DMS53 treated with DMSO at 0.1 percent for 48 hours (cell line): ENCODE measurements around the gene EGLN1.

Source experiments
- DNase-seq: peaks from one replicate; lab custom pipeline; 2025; ENCODE audit not compliant: unreplicated experiment; lab: John Stamatoyannopoulos, UW

Gene EGLN1

DNA sequence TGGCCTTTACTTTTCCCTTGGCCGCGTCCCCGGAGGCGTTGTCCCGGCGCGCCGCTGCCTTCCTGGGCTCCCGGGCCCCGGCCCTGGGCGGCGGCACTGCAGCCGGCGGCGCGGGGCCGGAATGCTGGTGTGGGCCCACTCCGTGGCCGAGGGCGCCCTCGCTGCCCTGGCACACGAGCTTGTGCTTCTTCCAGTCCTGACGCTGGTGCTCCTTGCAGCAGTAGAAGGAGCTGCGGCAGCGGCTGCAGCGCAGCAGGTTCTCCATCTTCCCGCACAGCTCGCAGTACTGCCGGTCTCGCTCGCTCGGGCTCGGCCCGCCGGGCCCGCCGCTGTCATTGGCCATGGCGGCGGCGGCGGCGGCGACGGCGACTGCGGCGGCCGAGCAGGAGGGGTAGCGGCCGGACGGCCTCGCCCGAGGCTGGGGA is 529 bp downstream of the EGLN1 start:
- peak; percentile 32 for DNase-seq

GRCh38 chr1:231420959-231421545 is 1.0 kb downstream of the EGLN1 start:
- peak; percentile 42 for DNase-seq

DNA sequence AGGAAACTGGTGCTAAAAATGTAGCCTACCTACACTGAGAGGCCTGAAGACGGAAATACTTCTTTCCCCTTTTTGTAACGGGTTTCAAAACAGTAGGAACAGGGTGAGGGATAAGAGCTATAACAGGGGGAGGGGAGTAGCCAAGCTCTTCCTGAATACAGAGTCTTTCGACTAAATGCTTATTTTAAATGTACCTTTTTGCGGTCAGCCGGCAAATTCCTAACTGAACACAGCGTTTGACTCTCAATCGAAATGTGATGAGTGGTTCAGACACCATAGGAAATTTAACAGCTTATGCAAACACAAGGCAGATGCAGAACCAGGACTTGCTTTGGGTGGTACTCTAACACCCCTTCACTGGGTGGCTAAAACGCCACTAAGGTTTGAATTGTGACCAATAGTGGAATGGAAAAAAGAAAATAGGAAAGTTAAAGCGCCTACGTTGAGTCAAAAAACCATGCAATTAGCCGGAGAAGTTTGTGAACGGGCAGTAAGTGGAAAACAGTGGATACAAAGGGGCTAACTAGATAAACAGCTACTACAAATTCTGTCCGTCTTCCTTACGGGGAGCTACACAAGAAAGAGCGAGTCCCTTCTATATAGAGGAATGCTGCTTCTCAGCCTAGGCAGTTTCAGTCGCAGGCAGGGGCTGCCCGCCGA is 1.7 kb downstream of the EGLN1 start:
- DNase-seq = no peak

- DNase-seq = no peak
Measured at GRCh38 chr1:231419738-231420298, 2.3 kb downstream of the EGLN1 start.

DNA sequence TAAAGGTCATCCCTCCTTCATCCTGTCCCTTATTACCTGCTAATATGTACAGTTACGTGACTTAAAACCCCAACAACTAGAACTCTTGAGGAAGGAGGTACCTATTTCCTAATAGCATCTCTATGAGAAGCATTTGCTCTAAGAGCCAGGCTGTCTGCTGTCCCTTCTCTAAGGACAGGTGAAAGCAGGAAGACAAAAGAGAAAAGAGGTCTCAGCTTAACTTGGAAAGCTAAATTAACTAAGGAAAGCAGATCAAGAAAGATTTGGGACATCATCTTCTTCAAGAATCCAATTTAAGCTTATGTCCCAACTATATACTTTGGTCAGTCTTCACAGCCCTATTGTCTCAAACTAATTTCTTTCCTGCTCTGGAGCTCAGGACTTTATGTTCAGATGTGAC is 2.9 kb downstream of the EGLN1 start:
- DNase-seq = no peak

DNA sequence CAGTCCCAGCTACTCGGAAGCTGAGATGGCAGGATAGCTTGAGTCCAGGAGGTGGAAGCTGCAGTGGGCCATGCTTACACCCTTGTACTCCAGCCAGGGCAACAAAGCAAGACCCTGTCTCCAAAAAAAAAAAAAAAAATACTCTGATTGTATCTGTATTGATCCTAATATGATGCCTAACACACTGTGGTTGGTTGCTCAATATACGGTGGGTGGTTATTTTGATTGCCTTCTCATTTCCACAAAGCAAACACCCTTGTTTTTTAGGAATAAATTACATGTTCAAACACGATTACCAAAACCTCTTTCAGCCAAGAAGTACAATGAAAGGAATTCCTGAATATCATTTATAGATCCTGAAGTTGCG is 3.4 kb downstream of the EGLN1 start:
- DNase-seq = no peak

DNA sequence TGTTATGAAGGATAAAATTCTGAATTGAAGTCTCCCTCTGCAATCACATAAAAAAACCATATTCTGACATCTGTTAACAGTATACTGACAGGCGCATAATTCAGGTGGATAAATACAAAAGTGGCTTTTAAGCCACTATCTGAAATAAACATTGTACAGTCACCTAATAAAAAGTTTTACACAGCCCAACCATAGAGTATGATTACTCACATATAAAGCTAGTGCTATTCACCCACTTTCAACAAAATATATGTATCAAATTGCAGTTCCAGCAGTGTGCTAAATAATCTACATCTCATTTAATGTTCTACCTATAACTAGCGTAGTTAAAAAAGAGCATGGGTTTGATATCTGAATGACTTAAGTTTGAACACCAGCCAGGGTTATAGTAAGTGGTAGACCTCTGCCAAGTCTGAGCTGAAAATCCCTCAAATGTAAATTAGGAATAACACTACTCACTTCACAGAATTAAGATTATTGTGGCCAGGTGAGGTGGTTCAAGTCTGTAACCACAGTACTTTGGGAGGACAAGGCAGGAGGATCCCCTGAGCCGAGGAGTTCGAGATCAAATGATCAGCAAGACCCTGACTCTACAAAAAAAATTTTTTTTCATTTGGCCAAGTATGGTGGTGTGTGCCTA is 3.9 kb downstream of the EGLN1 start:
- DNase-seq = no peak

DNA sequence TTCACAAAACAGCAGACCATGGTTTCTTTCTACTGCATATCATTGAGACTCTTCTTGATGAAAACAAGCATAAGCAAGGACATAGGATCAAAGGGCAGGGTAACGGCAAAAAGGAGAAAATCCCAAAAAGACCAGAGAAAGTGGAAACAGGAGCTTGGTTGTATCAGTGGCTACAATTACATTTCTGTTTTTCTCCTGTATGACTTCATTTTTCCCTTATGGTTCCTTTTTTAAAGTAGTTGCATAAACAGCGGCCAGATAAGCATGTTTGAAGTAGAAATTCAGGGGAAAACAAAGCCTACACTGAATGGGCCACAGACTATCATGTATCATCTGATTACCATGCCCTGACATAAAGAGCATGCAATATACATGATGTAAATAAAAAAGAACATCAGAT is 4.6 kb downstream of the EGLN1 start:
- DNase-seq = no peak

DNA sequence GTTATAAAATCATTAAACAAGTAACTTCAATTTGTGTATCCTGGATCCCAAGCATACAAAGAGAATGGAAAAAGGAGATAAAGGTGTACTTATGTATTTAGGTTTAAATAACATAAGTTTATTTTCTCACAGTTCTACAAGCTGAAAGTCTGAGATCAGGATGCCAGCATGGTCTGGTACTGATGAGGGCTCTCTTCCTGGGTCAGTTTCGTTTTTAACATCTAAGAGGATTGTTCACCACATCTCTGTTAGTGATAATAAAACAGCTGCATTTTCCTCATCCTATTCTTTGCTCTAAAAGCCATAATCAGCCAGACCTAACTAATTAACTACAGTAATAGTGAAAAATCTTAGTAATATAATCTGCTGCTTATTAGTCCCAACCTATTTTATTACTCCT is 5.2 kb downstream of the EGLN1 start:
- DNase-seq = no peak

DNA sequence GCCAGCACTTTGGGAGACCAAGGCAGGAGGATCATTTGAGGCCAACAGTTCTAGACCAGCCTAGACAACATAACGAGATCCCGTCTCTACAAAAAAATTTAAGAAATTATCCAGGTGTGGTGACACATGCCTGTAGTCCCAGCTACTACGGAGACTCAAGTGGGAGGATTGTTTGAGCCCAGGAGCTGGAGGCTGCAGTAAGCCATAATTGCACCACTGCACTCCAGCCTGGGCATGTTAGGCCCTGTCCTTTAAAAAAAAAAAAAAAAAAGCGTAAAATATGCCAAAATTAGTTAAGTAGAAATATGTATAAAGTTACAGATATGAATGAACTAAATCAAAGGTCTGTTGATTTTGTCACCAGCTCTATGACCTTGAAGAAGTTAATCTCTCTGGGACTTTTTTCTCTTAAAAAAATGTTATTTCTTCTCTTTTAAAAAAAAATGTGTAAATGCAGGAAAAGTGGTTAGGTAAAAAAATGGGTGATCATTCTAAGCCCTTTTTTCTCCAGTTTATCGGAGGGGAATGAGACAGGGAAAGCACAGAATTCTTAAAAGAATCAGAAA is 7.0 kb downstream of the EGLN1 start:
- no peak for DNase-seq

DNA sequence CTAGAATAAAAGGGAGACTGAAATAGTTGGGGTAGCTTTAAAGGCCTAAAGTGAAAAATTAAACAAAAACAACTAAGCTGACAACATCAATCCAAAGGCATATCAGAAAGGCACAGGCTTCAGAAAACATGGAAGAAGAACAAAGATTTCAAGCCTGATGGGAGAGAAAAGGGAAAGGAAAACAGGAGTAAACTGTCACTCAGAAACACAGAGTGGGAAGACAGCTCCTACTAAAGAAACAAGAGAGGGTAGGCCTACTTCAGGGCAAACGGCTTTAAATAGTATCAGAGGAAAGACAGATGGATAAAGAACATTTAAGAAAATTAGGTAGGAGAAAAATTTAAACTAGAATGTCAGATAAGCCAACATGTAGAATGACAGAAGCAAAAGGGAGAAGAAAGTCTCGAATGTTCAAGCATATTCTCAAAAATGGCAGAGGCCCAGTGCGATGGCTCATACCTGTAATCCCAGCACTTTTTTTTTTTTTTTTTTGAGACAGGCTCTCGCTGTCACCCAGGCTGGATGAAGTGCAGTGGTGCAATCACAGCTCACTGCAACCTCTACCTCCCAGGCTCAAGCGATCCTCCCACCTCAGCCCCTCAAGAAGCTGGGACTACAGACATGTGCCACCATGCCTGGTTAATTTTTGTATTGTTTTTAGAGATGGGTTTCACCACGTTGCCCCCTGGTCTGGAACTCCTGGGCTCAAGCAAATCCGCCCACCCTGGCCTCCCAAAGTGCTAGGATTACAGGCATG is 7.6 kb downstream of the EGLN1 start:
- DNase-seq = no peak

DNA sequence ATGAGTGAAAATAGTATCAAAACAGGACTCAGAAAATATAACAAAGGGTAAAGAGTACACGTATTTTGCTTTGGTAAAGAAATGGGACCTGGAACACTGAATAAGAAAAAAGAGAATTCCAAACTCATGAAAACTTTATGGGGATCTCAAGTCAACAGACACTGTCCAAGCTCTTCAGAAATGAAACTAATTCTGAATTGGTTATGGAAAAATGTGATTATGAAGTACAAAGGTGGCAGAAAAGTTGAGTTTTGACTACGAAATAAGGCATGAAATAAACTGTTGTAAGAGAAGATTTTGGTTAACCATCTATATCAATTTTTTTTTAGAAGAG is 8.4 kb downstream of the EGLN1 start:
- no peak for DNase-seq

GRCh38 chr1:231411036-231411531 is 11.0 kb downstream of the EGLN1 start:
- no peak for DNase-seq

DNA sequence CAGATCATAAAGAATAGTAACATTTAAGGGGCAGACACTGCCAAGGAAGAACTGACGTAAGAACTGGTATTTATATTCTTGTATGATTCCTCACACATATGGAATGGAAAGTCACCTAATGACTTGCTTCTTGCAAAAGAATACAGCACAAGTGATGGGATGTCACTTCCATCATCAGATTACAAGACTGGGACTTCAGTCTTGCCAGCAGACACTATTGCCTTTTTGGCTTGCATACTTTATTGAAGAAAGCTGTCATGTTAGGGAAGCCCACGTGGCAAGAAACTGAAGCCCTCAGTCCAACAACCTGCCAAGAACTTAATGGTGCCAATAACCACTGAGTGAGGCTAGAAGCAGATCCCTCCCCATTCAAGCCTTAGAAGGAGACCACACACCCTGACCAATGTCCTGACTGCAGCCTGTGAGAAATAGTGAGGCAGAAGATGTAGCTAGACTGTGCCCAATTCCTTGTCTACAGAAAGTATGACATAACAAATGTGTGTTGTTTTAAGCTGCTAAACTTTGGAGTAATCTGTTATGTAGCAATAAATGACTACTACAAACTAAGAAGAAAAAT is 12.0 kb downstream of the EGLN1 start:
- no peak for DNase-seq

GRCh38 chr1:231408528-231409094 is 13.5 kb downstream of the EGLN1 start:
- no peak for DNase-seq

DNA sequence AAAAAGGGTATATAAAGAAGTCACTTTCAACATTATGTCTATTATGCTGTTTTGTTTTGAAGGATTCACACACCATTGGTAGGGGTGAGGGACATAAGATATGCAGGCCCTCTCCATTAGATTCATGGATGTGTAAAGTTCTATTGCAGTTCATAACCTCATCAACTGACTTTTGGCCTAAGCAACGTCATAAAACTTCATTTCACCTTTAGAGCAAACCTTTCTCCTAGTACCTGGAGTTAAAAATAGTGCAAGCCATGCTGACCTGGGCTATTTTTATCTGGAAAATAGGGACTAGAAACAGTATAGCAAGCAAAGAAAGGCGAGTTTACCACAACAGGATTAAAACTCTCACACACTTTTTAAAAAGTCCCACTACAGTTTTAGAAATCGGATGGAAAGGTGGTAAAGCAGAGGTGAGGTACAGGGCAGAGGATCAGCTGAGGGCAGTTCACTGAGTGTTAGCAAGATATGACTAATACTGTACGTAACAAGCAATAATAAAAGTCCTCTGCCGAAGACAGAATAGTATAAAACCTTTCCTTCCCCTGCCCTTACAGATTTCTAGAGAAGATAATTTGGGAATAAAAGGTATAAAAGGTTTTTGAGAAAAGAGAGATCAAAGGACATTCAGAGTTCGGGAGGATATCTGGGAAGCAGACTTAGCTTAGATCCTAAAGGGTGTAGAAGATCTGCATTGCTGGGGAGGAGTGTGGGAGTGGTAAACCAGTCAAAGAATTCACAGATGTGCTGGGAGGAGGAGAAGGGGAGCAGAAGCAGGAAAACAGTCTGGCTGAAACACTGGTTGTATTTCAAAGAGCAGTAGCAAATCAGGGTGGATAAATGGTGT is 14.3 kb downstream of the EGLN1 start:
- DNase-seq = no peak

DNA sequence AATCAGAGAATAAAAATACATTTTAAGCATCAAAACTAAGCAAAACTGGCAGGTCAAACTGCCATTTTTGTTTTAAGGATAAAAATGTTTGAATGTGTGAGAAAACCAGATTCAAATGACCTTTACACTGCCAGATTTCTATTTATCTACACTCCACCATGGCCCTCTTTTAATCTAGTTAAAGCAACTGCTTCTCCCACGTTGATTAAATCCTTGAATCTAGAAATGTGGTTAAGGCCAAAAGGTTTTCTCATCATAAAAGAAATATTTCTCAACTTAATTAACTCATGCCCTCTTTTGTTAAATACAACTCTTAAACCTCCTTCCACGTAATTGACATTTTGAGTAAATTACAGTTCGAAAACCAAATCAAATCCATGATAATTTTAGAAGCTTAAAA is 15.0 kb downstream of the EGLN1 start:
- no peak for DNase-seq

DNA sequence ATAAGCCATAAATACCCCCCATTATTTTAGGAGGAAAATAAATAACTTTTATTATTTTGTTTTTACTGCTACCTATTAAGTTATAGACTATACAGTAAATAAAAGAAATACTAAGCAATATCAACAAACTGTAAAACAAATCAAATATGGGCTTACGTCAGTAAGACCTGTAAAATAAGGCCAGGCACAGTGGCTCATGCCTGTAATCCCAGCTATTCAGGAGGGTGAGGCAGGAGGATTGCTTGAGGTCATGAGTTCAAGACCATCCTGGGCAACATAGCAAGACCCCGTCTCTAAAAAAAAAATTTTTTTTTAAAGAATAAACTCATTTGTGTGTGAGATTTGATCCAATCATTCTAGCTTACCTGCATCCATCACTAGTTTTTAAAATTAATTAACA is 17.8 kb downstream of the EGLN1 start:
- no peak for DNase-seq

- DNase-seq = no peak
Measured at GRCh38 chr1:231401478-231401877, 20.6 kb downstream of the EGLN1 start.
